Measurements from ENCODE around the gene LRRC59.

GRCh38 chr17:50371526-50371925 lies 25.8 kb downstream of the LRRC59 start:
- TF ChIP-seq EP300 (IDR thresholded peaks at IDR 0.05; ENCODE audit: borderline replicate concordance in 1 of 2, low read depth in 2 of 2, low read length in 2 of 2), result no peak
- TF ChIP-seq CTCF (IDR thresholded peaks at IDR 0.05; ENCODE audit: control extremely low read depth in 1 of 3, insufficient read depth in 1 of 3, low read depth in 1 of 3, low read length in 3 of 3), result no peak
- no peak for TF ChIP-seq EZH2 (IDR thresholded peaks at IDR 0.05; ENCODE audit: low read depth, low read length, severe bottlenecking)
- no peak for TF ChIP-seq POLR2AphosphoS5 (IDR thresholded peaks at IDR 0.05; ENCODE audit: low read depth, low read length)
- TF ChIP-seq POLR2A (IDR thresholded peaks at IDR 0.05; ENCODE audit: control extremely low read depth in 1 of 2, low read depth in 2 of 2, low read length in 2 of 2), result no peak
- TF ChIP-seq CHD1 (IDR thresholded peaks at IDR 0.05; ENCODE audit: low read depth, low read length), result no peak
